Activated CD4-positive, alpha-beta T cell treated with anti-CD3 and anti-CD28 coated beads, Interleukin-2, amount 50 U/mL, for 1 hour (primary cell): Measurements from ENCODE around the gene BLOC1S3.
A peak's percentile ranks its signal among the peaks of the same experiment; 100 is the strongest.

ENCODE experiments used
- DNase-seq: peaks from one replicate; pipeline ENCODE4 v3.0.0-alpha.2; 2020

The BLOC1S3 gene

GRCh38 chr19:45146741-45147205 is 31.8 kb upstream of the BLOC1S3 start:
- DNase-seq, result no peak

DNA sequence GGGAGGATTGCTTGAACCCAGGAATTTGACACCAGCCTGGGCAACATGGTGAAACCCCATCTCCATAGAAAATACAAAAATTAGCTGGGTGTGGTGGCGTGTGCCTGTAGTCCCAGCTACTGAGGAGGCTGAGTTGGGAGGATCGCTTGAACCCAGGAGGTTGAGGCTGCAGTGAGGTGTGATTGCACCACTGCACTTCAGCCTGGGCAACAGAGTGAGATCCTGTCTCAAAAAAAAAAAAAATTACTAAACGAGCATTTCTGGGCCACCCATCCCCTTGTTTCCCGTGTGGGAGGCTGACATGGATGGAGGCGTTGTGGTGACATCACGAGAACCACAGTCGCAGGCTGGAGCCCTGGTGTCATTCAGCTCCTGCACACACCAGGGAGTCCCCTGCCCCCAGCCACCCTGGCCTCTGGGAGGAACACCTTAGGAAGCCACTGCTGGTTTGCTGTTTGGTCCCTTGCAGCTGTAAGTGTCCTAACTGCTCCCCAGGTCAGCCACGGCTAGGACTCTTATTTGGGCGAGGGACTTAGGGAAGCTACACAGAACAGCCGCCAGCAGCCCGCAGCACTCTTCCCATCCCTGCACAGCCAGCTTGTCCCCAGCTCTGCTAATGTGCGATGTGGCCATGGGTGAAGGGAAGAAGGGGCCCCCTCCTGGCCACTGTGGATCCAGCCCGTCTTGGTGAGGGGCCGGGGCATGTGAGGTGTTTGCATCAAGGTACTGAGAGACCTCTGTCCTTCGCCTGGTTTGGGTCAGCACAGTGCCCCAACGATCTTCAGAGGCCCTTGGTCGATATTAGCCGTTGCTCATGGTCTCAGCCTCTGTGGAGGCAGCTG is 30.5 kb upstream of the BLOC1S3 start:
- no peak for DNase-seq

DNA sequence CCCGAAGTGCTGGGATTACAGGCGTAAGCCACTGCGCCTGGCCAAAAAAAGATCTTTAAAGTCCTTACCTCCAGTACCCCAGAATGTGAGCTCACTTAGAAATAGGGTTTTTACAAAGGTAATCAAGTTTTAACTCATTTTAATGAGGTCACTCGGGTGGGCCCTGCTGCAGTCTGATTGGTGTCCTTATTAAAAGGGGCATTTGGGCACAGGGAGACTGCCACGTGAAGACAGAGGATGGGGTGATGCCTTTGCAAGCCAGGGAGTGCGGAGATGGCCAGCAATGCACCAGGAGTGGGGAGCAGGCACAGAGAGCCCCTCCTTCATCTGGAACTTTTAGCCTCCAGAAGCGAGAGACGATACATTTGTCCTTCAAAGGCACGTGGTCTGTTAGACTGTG is 29.5 kb upstream of the BLOC1S3 start:
- DNase-seq, result no peak

DNA sequence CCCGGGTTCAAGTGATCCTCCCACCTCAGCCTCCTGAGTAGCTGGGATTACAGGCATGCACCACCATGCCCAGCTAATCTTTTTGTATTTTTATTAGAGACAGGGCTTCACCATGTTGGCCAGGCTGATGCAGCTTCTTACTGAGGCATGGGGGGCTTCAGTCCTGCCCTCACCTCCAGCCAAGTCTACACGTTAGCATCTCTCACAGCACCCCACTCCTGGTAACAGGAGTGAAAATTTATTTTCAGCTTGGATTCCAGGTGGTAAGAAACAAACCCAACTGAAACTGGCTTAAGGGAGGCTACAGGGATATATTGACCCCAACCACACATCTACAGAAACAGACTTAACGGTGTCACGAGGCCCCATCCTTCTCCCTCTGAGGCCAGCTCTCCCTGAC is 28.4 kb upstream of the BLOC1S3 start:
- no peak for DNase-seq

GRCh38 chr19:45150751-45151281 is 27.8 kb upstream of the BLOC1S3 start:
- no peak for DNase-seq

DNA sequence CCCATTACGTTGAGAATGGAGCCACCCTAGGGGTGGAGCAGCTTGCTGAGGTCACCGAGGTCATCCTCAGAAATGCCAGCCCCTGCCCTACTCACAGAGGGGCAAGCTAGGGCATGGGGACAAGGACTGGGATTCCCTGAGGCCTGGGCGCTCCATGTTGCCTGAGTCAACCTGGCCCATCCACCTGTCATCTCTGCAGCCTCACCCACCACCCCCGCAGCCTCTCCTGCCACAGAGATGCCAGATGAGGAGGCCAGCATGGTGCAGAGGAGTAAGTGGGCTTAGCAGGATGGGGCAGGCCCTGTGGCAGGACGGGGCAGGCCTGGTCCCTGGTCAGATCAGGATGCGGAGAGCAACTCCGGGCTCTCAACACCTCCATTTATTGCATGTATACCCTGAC is 27.3 kb upstream of the BLOC1S3 start:
- no peak for DNase-seq

DNA sequence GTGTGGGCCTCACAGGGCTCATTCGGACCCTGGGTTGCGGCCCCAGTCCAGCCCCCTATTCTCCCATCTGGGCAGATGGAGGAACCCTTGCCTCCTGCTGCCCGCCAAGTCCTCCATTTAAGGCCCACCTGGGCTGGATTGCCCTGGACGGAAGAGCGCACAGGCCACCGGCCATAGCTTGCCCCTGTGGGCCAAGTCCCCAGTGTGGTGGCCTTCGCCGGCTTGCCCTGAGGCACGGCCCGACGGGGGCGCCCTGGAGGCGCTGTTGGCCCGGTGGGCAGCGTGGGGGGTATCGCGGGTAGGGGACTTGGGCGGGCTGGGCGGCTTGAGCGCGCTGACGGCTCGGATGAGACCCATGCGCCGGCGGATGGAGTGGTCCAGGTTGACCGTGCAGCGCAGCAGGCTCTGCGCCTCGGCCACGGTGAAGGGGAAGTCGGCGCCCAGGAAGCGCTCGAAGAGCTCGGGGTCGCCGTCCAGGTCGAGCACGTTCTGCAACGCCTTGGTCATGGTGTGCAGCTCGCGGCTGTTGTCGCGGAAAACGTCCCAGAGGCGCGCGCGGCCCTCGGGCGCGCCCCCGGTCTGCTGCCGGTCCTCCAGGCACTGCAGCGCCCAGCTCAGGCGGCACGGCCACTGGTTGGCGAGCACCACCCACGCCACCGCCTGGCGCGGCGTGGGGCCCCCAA is 26.6 kb upstream of the BLOC1S3 start:
- no peak for DNase-seq

DNA sequence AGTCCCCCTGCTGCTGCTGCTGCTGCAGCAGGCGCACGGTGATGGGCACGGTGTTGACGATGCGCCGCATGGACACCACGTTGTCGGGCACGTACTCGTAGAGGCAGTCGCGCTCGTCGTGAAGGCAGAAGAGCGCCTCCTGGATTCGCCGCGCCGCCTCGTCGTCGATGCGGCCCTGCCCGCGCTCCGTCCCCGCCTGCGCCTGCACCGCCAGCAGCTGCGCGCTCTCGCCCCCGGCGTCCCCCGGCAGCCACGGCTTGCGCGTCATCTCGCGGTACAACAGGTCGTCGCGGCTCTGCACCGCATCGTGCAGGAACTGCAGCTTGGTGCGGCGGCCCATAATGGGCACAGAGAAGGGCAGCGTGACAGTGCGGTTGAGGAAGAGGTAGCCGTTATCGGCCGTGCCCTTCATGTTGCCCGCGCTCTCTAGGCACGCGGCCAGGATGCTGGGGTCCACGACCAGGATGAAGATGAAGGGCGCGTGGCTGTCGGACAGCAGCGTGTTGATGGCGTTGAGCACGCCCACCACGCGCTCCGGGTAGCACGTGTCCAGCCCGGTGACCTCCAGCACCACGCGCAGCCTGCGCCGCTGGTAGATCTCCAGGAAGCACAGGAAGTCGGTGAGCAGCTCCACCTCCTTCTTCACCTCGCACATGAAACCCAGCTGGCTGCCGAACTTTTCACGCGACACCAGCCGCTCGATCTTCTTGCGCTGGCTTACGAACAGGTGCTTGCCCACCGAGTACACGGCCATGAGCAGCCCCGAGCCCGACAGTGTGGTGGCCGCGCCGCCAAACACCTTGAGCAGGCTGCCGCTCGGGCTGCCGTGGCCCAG is 25.9 kb upstream of the BLOC1S3 start:
- peak; percentile 34 for DNase-seq

DNA sequence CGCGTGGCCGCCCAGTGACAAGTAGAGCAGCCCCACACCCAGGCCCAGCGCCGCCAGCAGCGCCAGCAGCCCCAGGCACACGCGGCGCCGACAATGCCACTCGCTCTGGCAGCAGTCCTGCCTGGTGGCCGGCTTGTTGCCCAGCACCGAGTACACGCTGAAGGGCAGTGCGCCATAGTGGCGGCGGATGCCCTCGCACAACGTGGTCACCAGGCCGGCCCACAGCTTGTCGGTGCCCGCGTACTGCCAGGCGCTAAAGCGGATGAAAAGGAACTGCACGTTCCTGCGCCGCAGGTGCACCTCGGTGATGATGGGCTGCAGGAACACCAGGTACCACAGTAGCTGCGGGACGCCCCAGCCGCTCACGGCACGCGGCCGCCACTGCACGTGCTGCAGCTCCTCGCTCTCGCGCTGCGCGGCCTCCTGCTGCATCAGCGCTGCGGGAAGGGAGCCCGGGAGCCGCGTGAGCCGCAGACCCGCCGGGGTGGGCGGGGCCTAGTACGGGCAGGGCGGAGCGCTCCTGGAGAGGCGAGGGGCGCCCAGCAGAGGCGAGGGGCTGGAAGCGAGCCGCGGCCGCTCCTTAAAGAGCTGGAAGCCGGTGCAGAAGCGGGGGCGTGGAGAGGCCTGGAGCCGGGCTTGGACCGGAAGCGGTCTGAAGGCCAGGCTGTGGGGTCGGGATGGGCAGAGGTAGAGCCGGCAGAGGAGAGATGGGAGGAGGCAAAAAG is 25.1 kb upstream of the BLOC1S3 start:
- peak; percentile 30 for DNase-seq

DNA sequence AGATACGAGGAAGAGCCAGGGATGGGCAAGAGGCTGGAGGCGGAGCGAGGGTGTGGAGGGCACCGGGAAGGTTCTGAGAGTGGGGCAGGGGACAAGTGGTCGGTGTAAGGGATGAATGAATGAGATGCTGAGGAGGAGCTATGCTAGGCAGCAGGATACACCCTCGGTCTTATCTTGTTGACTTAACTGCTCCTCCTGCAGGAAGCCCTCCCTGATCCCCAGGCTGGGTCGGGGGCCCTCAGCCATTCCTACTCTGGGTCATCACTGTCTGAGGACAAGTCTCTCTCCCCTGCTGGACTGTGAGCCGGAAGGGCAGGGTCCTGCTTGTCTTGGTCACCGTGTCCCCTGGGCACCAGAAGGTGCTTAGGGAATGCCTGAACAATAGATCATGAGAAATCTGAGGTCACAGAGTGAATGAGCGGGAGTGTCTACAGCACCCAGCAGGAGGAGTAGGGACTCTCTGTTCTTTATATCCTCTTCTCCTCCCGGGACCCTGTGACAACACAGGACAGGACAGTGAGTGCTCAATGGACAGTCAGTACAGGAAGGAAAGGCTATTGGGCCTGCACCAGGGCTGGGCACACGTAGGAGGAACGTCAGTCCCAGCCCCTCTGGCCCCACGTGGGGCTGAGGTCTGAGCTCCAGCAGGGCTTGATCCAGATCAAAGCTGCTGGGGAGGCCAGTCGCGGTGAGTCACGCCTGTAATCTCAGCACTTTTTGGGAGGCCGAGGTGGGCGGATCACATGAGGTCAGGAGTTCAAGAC is 24.3 kb upstream of the BLOC1S3 start:
- DNase-seq, result no peak

DNA sequence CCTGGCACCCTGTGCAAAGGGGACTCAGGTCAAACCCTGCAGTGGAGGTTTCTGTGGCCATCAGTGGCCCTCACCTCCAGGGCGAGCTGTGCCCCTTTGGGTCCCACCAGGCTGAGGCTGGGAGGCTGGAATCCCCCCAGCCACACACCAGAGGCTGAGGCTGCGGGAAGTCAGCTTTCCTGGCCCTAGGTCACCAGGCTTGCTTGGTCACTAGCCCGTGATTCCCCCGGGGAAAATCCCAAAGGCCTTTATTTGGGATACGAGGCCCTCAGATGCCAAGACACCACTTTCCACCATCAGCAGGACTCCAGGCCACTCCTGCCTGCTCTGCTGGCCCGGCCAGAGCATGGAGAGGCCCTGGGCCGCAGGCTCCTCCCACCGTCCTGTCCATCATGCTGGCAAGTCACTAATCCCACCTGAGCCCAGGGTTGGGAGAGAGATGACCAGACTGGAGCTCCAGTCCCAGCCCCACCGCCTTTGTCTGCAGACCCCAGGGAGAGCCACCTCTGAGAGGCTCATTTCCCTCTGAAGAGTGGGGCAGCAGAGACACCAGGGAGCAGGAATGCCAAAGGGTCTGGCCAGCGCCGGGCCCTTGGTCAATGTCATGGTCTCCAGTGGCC is 22.5 kb upstream of the BLOC1S3 start:
- DNase-seq, result no peak

GRCh38 chr19:45156751-45157150 is 21.8 kb upstream of the BLOC1S3 start:
- DNase-seq, result no peak

GRCh38 chr19:45158503-45159209 is 19.9 kb upstream of the BLOC1S3 start:
- DNase-seq, result no peak

DNA sequence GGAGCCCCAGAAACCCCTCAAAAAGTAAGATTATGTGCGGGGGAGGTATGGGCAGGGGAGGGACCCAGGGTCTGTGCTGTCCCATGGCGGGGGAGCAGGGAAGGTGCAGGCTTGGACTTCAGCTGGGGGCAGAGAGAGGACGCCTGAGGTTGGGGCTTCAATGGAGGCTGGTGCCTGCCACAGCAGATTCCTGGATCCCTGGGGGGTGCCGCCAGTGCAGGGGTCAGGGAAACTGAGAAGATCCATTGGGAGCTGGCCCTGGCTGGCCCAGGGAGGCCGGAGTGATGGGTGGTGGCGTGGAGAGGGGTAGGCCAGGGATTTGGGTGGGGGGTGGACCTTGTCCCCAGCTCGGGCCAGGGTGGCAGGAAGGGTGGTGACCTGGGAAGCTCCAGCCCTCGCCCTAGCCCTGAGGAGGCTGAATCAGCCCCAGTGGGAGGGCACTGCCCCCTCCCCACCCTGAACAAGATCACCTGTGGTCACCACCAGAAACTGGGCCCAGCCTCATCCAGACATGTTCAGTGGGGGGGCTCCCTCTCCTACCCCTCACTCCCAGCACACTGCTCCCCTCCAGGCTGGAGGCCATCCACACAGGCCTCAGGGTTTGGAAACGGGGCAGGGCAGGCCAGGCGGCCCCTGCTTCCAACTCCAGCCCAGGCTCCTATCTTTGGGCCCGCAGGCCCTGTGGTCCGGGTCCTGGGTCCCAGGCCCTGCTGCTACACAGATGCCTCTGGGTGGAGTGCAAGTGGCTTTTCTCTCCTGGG is 19.2 kb upstream of the BLOC1S3 start:
- no peak for DNase-seq

DNA sequence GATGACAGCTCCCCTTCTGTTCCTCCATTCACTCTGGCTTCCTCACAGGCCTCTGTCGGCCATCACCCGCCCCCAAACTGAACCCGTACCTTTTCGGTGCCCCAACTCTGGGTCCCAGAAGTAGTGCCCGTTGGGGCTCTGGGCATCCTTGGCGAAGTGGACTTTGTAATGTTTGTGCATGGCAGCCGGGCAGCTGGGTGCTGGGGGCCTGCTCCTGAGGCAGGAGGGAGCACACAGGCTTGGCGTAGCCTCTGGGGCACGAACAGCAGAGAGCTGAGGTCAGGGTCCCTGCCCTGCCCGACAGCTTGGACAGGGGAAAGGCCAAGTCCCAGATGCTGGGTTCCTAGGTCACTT is 18.6 kb upstream of the BLOC1S3 start:
- no peak for DNase-seq

DNA sequence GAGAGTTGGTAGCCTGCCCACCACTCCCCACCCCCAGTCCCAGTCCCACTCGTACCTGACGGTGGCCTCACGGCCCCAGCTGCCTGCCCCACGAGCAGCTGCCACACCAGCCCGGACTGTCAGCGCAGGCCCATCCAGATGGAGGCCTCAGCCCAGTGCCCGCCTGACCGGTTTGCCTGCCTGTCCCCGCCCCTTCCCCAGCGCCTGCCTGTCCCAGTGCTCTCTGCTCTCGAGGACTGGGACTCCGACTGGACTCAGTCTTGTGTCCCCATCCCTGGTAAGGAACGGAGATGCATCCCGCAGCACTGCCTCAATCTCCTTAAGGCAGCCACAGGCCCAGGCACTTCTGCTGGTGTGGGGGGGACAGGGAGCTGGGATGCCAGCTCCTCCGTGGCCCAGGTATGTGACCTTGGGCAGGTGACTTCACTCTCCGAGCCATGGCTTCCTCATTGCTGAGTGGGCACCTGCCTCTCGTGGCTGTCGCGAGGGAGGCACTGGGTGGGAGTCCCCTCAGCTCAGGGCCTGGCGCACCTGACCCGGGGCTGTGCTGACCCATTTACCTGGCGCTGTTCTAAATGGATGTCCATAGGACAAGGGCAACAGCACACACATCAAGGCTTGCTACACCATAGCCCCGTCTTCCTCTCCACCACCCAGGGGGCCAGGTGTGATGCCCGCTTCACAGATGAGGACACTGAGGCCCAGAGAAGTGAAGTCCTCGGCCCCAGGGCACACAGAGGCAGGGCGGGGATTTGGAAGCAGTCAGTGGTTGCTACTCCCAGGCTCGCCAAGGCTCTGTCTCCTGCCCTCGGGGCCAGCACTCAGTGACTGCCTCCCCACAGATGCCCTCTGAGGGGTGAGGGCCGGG is 17.5 kb upstream of the BLOC1S3 start, which contains the start of gene NKPD1:
NKPD1 (minus strand) TSS at position 113 of the 868 bp plus-strand sequence. CDS start 832 bp downstream, outside the sequence.
- no peak for DNase-seq

- DNase-seq, result no peak
These were observed 16.6 kb upstream of the BLOC1S3 start for GRCh38 chr19:45161738-45162607.
